ENCODE data around the gene PCMT1. TPM values are rescaled to one million over a fixed set of nuclear protein-coding genes. Genes with fewer than 3 reads are reported as not detected.

Gene PCMT1
- total RNA-seq, 2 experiments from 2014 or later, result 14.4 to 15.7 TPM

DNA sequence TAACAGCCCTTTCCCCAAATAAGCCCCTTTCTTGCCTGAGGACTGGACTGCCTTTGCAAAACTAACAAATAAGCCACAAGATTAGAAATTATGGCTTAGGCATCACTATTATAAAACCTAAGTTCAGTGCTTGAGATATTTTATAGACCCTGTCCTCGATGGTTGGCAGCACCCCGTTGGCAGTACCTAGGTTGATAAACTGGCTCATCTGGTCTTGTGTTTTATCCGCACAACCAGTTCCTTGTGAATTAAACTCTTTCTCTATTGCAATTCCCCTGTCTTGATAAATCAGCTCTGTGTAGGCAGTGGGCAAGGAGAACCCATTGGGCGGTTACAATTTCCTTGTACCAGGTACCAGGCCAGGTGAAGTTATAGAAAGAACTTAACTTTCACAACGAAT lies 108.0 kb downstream of the PCMT1 start:
- Mint-ChIP-seq H3K27me3 (peaks cover 30% of the 10 kb centered on the region), H3K27ac (no peak overlapping the region), H3K9me3 (no peaks in the 10 kb centered on the region), H3K36me3 (ENCODE audit: low read depth) (no peaks in the 10 kb centered on the region), H3K4me1 (ENCODE audit: low read depth) (peaks cover 6% of the 10 kb centered on the region), H3K4me3 (no peak overlapping the region)
- POLR2A ChIA-PET, result no interaction called here
- ATAC-seq (ENCODE audit: poor library complexity) (no peak), DNase-seq (no peak)
- H3K9me3 ChIP-seq (ENCODE audit: control insufficient read depth in 1 of 2, insufficient read depth in 1 of 2, low read length in 2 of 2), result no peaks in the 10 kb centered on the region
- peaks cover 0 to 5% of the 10 kb centered on the region in 2 experiments for H3K27me3 ChIP-seq (ENCODE audit: control insufficient read depth in 1 of 2, insufficient read depth in 2 of 2, low read length in 2 of 2)
- H3K36me3 ChIP-seq (ENCODE audit: insufficient read depth, low read length), result no peaks in the 10 kb centered on the region
- H3K4me3 ChIP-seq (ENCODE audit: low read length), result no peak overlapping the region
- intact Hi-C loops (cut with DNase I, micrococcal nuclease), result no loop called here
- peaks cover 10% of the 10 kb centered on the region for H3K4me1 ChIP-seq (ENCODE audit: insufficient read depth, low read length)
- CTCF ChIA-PET, result no interaction called here
- no peak overlapping the region for H3K27ac ChIP-seq (ENCODE audit: low read depth in 1 of 2, low read length in 2 of 2)
- TF ChIP-seq, protein P1, sequence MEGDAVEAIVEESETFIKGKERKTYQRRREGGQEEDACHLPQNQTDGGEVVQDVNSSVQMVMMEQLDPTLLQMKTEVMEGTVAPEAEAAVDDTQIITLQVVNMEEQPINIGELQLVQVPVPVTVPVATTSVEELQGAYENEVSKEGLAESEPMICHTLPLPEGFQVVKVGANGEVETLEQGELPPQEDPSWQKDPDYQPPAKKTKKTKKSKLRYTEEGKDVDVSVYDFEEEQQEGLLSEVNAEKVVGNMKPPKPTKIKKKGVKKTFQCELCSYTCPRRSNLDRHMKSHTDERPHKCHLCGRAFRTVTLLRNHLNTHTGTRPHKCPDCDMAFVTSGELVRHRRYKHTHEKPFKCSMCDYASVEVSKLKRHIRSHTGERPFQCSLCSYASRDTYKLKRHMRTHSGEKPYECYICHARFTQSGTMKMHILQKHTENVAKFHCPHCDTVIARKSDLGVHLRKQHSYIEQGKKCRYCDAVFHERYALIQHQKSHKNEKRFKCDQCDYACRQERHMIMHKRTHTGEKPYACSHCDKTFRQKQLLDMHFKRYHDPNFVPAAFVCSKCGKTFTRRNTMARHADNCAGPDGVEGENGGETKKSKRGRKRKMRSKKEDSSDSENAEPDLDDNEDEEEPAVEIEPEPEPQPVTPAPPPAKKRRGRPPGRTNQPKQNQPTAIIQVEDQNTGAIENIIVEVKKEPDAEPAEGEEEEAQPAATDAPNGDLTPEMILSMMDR (IDR thresholded peaks at IDR 0.05), result no peak

DNA sequence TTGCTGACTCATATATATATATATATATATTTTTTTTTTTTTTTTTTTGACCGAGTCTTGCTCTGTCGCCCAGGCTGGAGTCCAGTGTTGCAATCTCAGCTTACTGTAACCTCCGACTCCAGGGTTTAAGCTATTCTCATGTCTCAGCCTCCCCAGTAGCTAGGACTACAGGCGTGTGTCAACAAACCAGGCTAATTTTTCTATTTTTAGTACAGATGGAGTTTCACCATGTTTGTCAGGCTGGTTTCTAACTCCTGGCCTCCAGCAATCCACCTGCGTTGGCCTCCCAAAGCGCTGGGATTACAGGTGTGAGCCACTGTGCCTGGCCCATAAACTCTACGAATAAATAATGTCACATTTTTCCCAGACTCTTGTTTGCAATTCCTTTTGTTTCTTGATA lies 109.8 kb downstream of the PCMT1 start:
- Mint-ChIP-seq H3K36me3 (ENCODE audit: low read depth) (no peaks in the 10 kb centered on the region), H3K27ac (no peak overlapping the region), H3K9me3 (no peaks in the 10 kb centered on the region), H3K27me3 (peaks cover 30% of the 10 kb centered on the region), H3K4me3 (no peak overlapping the region), H3K4me1 (ENCODE audit: low read depth) (peaks cover 5% of the 10 kb centered on the region)
- Histone ChIP-seq H3K9me3 (ENCODE audit: control insufficient read depth in 1 of 2, insufficient read depth in 1 of 2, low read length in 2 of 2) (no peaks in the 10 kb centered on the region), H3K36me3 (ENCODE audit: insufficient read depth, low read length) (no peaks in the 10 kb centered on the region), H3K27me3 (ENCODE audit: control insufficient read depth in 1 of 2, insufficient read depth in 2 of 2, low read length in 2 of 2) (peaks cover 0 to 3% of the 10 kb centered on the region in 2 experiments), H3K4me1 (ENCODE audit: insufficient read depth, low read length) (peaks cover 13% of the 10 kb centered on the region), H3K4me3 (ENCODE audit: low read length) (no peak overlapping the region), H3K27ac (ENCODE audit: low read depth in 1 of 2, low read length in 2 of 2) (no peak overlapping the region)
- no peak for ATAC-seq (ENCODE audit: poor library complexity)
- TF ChIP-seq, protein P1 (IDR thresholded peaks at IDR 0.05), result no peak
- DNase-seq, result no peak
- intact Hi-C loops (cut with DNase I, micrococcal nuclease), result no loop called here
- POLR2A ChIA-PET, result no interaction called here
- CTCF ChIA-PET, result no interaction called here

DNA sequence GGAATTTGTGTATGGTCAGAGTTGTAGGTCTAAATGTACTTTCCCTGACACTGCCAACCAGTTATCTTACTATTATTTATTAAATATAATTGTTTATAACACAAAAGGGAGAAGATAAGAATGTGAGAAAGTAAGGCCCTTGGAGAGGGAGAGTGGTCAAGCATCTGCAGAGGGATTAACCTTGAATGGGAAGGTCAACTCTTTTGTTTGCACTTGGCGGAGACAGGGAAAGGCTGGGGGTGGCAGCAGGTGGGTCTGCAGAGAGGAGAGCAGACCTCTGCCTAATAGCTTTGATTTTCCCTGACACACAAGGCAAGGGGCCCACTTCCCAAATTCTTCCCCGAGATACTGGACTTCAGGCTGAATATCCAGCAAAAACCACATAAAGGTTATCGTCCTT lies 110.4 kb downstream of the PCMT1 start:
- H3K4me3 ChIP-seq (ENCODE audit: low read length), result no peak overlapping the region
- no peak overlapping the region for H3K4me3 Mint-ChIP-seq
- no peaks in the 10 kb centered on the region for H3K36me3 ChIP-seq (ENCODE audit: insufficient read depth, low read length)
- no peak overlapping the region for H3K27ac Mint-ChIP-seq
- ChIA-PET CTCF (no interaction called here), POLR2A (no interaction called here)
- intact Hi-C loops (cut with DNase I, micrococcal nuclease), result loop anchor here in 1 of 2 experiments (5.0 to 10.0 kb wide), 3 partner anchors 105 to 293 kb away; partner anchors contain the start of genes GINM1 and KATNA1
- no peak for DNase-seq
- peaks cover 30% of the 10 kb centered on the region for H3K27me3 Mint-ChIP-seq
- no peaks in the 10 kb centered on the region for H3K9me3 Mint-ChIP-seq
- no peaks in the 10 kb centered on the region for H3K9me3 ChIP-seq (ENCODE audit: control insufficient read depth in 1 of 2, insufficient read depth in 1 of 2, low read length in 2 of 2)
- no peak for ATAC-seq (ENCODE audit: poor library complexity)
- peaks cover 18% of the 10 kb centered on the region for H3K4me1 ChIP-seq (ENCODE audit: insufficient read depth, low read length)
- peaks cover 0 to 3% of the 10 kb centered on the region in 2 experiments for H3K27me3 ChIP-seq (ENCODE audit: control insufficient read depth in 1 of 2, insufficient read depth in 2 of 2, low read length in 2 of 2)
- TF ChIP-seq, protein P1 (IDR thresholded peaks at IDR 0.05), result no peak
- H3K4me1 Mint-ChIP-seq (ENCODE audit: low read depth), result peaks cover 5% of the 10 kb centered on the region
- H3K36me3 Mint-ChIP-seq (ENCODE audit: low read depth), result no peaks in the 10 kb centered on the region
- H3K27ac ChIP-seq (ENCODE audit: low read depth in 1 of 2, low read length in 2 of 2), result no peak overlapping the region
